ENCODE data around the gene RUNX2.
A peak's percentile ranks its signal among the peaks of the same experiment; 100 is the strongest.

The RUNX2 gene

DNA sequence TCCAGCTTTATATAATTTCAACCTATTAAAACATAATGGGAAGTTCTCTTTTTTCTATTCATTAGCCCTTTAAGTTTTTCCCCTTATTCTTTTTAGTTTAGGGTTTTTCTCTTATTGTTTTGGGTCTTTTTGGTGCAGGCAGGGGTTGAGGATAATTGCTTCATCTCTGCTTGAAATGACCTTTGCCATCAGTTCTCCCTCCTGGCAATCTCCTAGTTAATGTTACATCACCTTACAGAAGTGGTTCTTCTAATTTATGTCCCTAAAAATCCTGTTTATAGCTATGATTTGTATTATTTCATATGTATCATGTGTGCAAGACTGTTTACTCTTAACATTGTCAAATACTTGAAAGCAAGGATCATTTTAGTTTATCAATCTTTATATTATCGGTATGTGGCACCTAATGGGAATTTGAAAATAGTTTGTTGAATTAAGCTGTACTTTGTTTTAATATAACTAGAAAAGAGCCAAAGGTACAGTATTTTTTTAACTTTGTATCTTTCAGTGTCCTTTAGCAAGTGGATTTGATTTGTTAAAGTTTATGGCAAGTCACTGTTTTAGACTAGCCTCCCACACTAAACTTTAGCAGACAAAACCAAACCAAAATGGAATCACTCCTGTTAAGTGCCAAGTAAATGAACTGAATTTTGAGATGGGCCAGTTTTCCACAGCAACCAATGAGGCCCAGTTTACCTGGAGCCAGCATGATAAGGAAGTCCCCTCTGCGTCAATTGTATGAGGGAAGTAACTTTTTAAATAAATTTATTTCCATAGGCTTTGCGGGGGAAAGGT, 26.6 kb upstream of the RUNX2 start:
- Histone ChIP-seq H3K4me3 (ENCODE audit: insufficient read depth, low read depth, low read length, poor library complexity, severe bottlenecking) (no peak overlapping the region), H3K9me3 (ENCODE audit: control insufficient read depth, low read length) (no peaks in the 10 kb centered on the region), H3K4me1 (ENCODE audit: control insufficient read depth, insufficient read depth, low read length, poor library complexity, severe bottlenecking) (no peaks in the 10 kb centered on the region), H3K27me3 (replicated peaks; ENCODE audit: control insufficient read depth, insufficient read depth, low read length, poor library complexity, severe bottlenecking) (no peaks in the 10 kb centered on the region), H3K27ac (ENCODE audit: insufficient read depth, low read length, poor library complexity, severe bottlenecking) (no peak overlapping the region), H3K36me3 (ENCODE audit: control insufficient read depth, insufficient read depth, low read length) (no peaks in the 10 kb centered on the region)
- DNase-seq: no peak

DNA sequence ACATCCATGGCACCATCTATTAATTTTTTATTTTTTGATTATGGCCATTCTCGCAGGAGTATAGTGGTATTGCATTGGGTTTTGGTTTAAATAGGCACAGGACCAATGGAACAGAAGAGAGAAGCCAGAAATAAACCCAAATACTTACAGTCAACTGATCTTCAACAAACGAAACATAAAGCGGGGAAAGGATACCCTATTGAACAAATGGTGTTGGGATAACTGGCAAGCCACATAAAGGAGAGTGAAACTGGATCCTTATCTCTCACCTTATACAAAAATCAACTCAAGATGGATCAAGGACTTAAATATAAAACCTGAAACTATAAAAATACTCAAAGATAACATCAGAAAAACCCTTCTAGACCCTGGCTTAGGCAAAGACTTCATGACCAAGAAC, 25.3 kb upstream of the RUNX2 start:
- H3K4me3 ChIP-seq (ENCODE audit: insufficient read depth, low read depth, low read length, poor library complexity, severe bottlenecking): no peak overlapping the region
- H3K27ac ChIP-seq (ENCODE audit: insufficient read depth, low read length, poor library complexity, severe bottlenecking): no peak overlapping the region
- H3K36me3 ChIP-seq (ENCODE audit: control insufficient read depth, insufficient read depth, low read length): no peaks in the 10 kb centered on the region
- DNase-seq: no peak
- H3K27me3 ChIP-seq (replicated peaks; ENCODE audit: control insufficient read depth, insufficient read depth, low read length, poor library complexity, severe bottlenecking): no peaks in the 10 kb centered on the region
- H3K9me3 ChIP-seq (ENCODE audit: control insufficient read depth, low read length): no peaks in the 10 kb centered on the region
- no peaks in the 10 kb centered on the region for H3K4me1 ChIP-seq (ENCODE audit: control insufficient read depth, insufficient read depth, low read length, poor library complexity, severe bottlenecking)

DNA sequence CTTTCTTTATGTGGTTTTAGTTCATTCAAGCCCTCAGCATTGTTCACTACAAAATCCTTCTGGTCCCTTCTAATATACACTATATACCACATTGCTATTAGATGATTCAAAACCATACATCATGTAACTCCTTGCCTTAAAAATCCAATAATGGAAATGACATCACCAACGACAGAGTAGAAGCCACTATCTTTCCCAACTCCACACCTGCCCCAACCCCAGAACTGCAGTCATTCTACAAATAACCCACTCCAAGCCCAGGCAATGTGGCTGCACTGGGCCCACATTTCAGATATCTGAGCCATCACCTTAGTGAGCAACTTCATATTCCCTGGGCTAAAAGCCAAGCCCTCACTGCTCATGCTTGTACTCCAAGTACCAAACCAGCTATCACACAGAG, 22.6 kb upstream of the RUNX2 start:
- no peak for DNase-seq
- Histone ChIP-seq H3K9me3 (ENCODE audit: control insufficient read depth, low read length) (no peaks in the 10 kb centered on the region), H3K27ac (ENCODE audit: insufficient read depth, low read length, poor library complexity, severe bottlenecking) (no peak overlapping the region), H3K27me3 (replicated peaks; ENCODE audit: control insufficient read depth, insufficient read depth, low read length, poor library complexity, severe bottlenecking) (no peaks in the 10 kb centered on the region), H3K4me3 (ENCODE audit: insufficient read depth, low read depth, low read length, poor library complexity, severe bottlenecking) (no peak overlapping the region), H3K4me1 (ENCODE audit: control insufficient read depth, insufficient read depth, low read length, poor library complexity, severe bottlenecking) (peaks cover 9% of the 10 kb centered on the region), H3K36me3 (ENCODE audit: control insufficient read depth, insufficient read depth, low read length) (no peaks in the 10 kb centered on the region)

DNA sequence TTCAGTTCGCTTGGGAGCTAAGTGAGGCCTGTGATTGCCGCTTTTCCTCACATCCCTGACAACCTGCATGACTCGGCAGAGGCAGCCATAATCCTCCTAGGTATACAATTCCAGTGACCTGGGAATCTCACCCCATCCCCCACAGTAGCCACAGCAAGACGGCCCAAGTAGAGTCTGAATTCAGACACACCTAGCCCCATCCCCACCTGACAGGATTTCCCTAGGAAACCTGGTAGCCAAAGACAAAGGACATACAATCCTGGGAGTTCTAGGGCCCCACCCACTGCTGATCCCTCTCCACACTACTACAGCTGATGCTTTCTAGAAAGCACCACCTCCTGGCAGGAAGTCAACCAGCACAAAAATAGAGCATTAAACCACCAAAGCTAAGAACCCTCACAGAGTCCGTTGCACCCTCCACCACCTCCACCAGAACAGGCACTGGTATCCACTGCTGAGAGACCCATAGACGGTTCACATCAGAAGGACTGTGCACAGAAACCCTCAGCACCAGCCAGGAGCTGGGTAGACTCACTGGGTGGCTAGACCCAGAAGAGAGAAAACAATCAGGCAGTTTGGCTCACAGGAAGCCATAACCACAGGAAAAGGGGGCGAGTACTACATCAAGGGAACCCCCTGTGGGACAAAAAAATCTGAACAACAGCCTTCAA, 17.9 kb upstream of the RUNX2 start:
- Histone ChIP-seq H3K9me3 (ENCODE audit: control insufficient read depth, low read length) (no peaks in the 10 kb centered on the region), H3K4me1 (ENCODE audit: control insufficient read depth, insufficient read depth, low read length, poor library complexity, severe bottlenecking) (peaks cover 12% of the 10 kb centered on the region), H3K36me3 (ENCODE audit: control insufficient read depth, insufficient read depth, low read length) (no peaks in the 10 kb centered on the region), H3K27me3 (replicated peaks; ENCODE audit: control insufficient read depth, insufficient read depth, low read length, poor library complexity, severe bottlenecking) (no peaks in the 10 kb centered on the region), H3K4me3 (ENCODE audit: insufficient read depth, low read depth, low read length, poor library complexity, severe bottlenecking) (peak overlapping the region; percentile 9), H3K27ac (ENCODE audit: insufficient read depth, low read length, poor library complexity, severe bottlenecking) (no peak overlapping the region)
- DNase-seq: peak in 1 of 3 donors; percentile 1

DNA sequence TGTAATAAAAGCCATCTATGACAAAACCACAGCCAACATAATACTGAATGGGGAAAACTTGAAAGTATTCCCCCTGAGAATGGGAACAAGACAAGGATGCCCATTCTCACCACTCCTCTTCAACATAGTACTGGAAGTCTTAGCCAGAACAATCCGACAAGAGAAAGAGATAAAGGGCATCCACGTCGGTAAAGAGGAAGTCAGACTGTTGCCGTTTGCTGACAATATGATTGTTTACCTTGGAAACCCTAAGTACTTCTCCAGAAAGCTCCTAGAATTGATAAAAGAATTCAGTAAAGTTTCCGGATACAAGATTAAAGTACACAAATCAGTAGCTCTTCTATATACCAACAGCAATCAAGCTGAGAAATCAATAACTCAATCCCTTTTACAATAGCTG, 14.0 kb upstream of the RUNX2 start:
- no peak overlapping the region for H3K27ac ChIP-seq (ENCODE audit: insufficient read depth, low read length, poor library complexity, severe bottlenecking)
- H3K27me3 ChIP-seq (replicated peaks; ENCODE audit: control insufficient read depth, insufficient read depth, low read length, poor library complexity, severe bottlenecking): no peaks in the 10 kb centered on the region
- H3K36me3 ChIP-seq (ENCODE audit: control insufficient read depth, insufficient read depth, low read length): no peaks in the 10 kb centered on the region
- no peak overlapping the region for H3K4me3 ChIP-seq (ENCODE audit: insufficient read depth, low read depth, low read length, poor library complexity, severe bottlenecking)
- H3K4me1 ChIP-seq (ENCODE audit: control insufficient read depth, insufficient read depth, low read length, poor library complexity, severe bottlenecking): peaks cover 12% of the 10 kb centered on the region
- no peaks in the 10 kb centered on the region for H3K9me3 ChIP-seq (ENCODE audit: control insufficient read depth, low read length)
- DNase-seq: no peak

DNA sequence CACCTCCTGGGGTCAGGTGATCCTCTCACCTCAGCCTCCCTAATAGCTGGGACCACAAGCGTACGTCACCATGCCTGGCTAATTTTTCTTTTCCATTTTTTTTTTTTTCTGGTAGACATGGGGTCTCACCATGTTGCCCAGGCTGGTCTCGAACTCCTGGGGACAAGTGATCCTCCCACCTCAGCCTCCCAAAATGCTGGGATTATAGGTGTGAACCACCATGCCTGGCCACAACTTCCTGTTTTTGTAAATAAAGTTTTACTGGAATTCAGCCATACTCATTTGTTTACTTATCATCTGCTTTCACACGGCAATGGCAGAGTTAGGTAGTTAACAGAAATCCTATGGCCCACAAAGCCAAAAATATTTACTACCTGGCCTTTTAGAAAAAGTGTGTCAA, 7.8 kb upstream of the RUNX2 start:
- H3K36me3 ChIP-seq (ENCODE audit: control insufficient read depth, insufficient read depth, low read length): no peaks in the 10 kb centered on the region
- H3K27me3 ChIP-seq (replicated peaks; ENCODE audit: control insufficient read depth, insufficient read depth, low read length, poor library complexity, severe bottlenecking): no peaks in the 10 kb centered on the region
- H3K4me1 ChIP-seq (ENCODE audit: control insufficient read depth, insufficient read depth, low read length, poor library complexity, severe bottlenecking): no peaks in the 10 kb centered on the region
- no peaks in the 10 kb centered on the region for H3K9me3 ChIP-seq (ENCODE audit: control insufficient read depth, low read length)
- DNase-seq: no peak
- H3K4me3 ChIP-seq (ENCODE audit: insufficient read depth, low read depth, low read length, poor library complexity, severe bottlenecking): no peak overlapping the region
- H3K27ac ChIP-seq (ENCODE audit: insufficient read depth, low read length, poor library complexity, severe bottlenecking): no peak overlapping the region

DNA sequence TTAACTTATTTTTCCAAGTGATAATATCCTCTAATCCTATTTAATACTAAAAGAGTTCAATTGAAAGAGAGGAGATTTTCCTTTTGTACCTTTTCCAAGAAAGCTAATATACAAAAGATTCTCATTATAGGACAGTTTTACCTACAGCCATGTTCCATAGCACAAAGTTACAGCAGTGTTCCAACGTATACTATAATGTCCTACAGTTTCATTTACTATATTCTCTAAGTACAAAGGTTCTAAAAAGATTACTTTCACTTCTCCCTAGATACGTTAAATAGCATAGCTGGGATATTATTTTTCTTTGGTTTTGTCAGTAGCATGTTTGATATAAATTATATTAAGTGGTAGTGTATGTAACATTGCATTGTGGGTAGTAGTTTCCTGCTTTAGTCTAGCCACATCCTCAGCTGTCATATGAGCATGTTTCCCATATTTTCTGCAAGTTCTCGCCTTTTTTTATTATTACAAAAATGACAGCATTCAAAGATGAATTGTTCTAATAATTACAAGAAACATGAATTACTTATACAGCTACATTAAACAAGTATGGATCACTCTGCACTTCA, 4.4 kb upstream of the RUNX2 start:
- Histone ChIP-seq H3K36me3 (ENCODE audit: control insufficient read depth, insufficient read depth, low read length) (no peaks in the 10 kb centered on the region), H3K27me3 (replicated peaks; ENCODE audit: control insufficient read depth, insufficient read depth, low read length, poor library complexity, severe bottlenecking) (no peaks in the 10 kb centered on the region), H3K27ac (ENCODE audit: insufficient read depth, low read length, poor library complexity, severe bottlenecking) (no peak overlapping the region), H3K9me3 (ENCODE audit: control insufficient read depth, low read length) (no peaks in the 10 kb centered on the region), H3K4me3 (ENCODE audit: insufficient read depth, low read depth, low read length, poor library complexity, severe bottlenecking) (no peak overlapping the region), H3K4me1 (ENCODE audit: control insufficient read depth, insufficient read depth, low read length, poor library complexity, severe bottlenecking) (no peaks in the 10 kb centered on the region)
- no peak for DNase-seq

DNA sequence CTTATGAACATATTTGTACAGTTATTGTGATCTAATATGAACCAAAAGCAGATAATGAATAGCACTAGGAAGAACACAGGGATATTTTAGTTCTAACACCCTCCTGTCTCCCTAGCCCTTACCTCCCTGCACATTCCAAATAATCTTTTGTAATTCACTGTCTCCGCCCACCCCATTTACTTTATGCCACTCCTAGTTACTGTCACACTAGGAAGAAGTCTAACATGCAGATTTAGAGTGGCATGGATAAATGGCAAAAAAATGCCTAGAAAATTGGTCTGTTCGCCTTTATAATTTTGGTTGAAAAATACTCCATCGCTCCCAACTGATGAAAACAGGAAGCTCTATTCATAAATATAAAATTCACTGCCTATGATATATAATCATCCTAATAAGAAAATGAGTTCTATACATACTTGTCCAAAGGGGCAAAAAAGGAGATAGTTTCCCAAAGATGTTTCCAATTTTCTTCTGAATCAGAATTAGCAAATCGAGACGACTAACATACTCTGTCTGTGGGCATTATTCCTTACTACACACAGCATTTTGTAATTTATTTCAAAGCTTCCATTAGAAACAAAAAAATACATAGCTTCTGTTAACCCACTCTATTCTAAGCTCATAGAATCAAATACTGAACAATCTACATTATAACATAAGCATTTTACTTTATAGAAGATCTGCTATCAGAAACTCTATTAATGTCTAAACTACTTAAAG, 1.3 kb upstream of the RUNX2 start:
- no peaks in the 10 kb centered on the region for H3K4me1 ChIP-seq (ENCODE audit: control insufficient read depth, insufficient read depth, low read length, poor library complexity, severe bottlenecking)
- H3K36me3 ChIP-seq (ENCODE audit: control insufficient read depth, insufficient read depth, low read length): no peaks in the 10 kb centered on the region
- H3K27me3 ChIP-seq (replicated peaks; ENCODE audit: control insufficient read depth, insufficient read depth, low read length, poor library complexity, severe bottlenecking): no peaks in the 10 kb centered on the region
- no peak overlapping the region for H3K4me3 ChIP-seq (ENCODE audit: insufficient read depth, low read depth, low read length, poor library complexity, severe bottlenecking)
- DNase-seq: no peak
- H3K27ac ChIP-seq (ENCODE audit: insufficient read depth, low read length, poor library complexity, severe bottlenecking): no peak overlapping the region
- H3K9me3 ChIP-seq (ENCODE audit: control insufficient read depth, low read length): no peaks in the 10 kb centered on the region

DNA sequence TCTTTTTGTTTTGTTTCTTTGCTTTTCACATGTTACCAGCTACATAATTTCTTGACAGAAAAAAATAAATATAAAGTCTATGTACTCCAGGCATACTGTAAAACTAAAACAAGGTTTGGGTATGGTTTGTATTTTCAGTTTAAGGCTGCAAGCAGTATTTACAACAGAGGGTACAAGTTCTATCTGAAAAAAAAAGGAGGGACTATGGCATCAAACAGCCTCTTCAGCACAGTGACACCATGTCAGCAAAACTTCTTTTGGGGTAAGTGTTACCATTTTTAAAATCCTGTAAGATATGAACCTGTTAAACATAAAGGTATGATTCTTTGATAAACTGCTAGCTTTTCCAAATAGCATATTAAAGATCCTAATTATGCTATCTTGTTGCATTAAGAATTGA, 393 bp downstream of the RUNX2 start:
- no peak overlapping the region for H3K27ac ChIP-seq (ENCODE audit: insufficient read depth, low read length, poor library complexity, severe bottlenecking)
- no peak for DNase-seq
- no peaks in the 10 kb centered on the region for H3K27me3 ChIP-seq (replicated peaks; ENCODE audit: control insufficient read depth, insufficient read depth, low read length, poor library complexity, severe bottlenecking)
- H3K36me3 ChIP-seq (ENCODE audit: control insufficient read depth, insufficient read depth, low read length): no peaks in the 10 kb centered on the region
- H3K9me3 ChIP-seq (ENCODE audit: control insufficient read depth, low read length): no peaks in the 10 kb centered on the region
- no peak overlapping the region for H3K4me3 ChIP-seq (ENCODE audit: insufficient read depth, low read depth, low read length, poor library complexity, severe bottlenecking)
- H3K4me1 ChIP-seq (ENCODE audit: control insufficient read depth, insufficient read depth, low read length, poor library complexity, severe bottlenecking): no peaks in the 10 kb centered on the region

DNA sequence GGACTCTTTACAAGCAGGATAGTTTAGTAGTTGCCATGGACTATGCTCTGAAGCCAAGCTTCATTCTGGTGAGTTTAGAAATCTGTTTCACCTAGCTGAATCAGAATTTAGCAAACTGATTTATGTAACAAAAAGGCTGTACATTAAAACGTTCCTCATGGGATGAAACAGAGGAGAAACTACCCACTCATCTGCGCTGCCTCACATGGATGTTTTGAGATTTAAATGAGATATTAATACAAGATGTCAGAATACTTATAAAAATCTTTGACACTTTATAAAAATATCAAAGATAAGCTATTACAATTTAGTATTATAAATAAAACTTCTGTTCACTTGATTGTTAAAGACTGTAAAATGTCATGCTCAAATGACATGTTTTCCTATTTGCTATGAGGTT, 16.8 kb downstream of the RUNX2 start:
- no peak overlapping the region for H3K4me3 ChIP-seq (ENCODE audit: insufficient read depth, low read depth, low read length, poor library complexity, severe bottlenecking)
- H3K27ac ChIP-seq (ENCODE audit: insufficient read depth, low read length, poor library complexity, severe bottlenecking): no peak overlapping the region
- no peaks in the 10 kb centered on the region for H3K9me3 ChIP-seq (ENCODE audit: control insufficient read depth, low read length)
- DNase-seq: no peak
- no peaks in the 10 kb centered on the region for H3K36me3 ChIP-seq (ENCODE audit: control insufficient read depth, insufficient read depth, low read length)
- H3K4me1 ChIP-seq (ENCODE audit: control insufficient read depth, insufficient read depth, low read length, poor library complexity, severe bottlenecking): no peaks in the 10 kb centered on the region
- H3K27me3 ChIP-seq (replicated peaks; ENCODE audit: control insufficient read depth, insufficient read depth, low read length, poor library complexity, severe bottlenecking): no peaks in the 10 kb centered on the region
